ENCODE measurements around the gene ZNF516. TPM values are rescaled to one million over a fixed set of nuclear protein-coding genes. Genes with fewer than 3 reads are reported as not detected.

The ZNF516 gene
- total RNA-seq, 6 experiments from 2014 or later = 10.2 to 16.0 (median 13.7) TPM

DNA sequence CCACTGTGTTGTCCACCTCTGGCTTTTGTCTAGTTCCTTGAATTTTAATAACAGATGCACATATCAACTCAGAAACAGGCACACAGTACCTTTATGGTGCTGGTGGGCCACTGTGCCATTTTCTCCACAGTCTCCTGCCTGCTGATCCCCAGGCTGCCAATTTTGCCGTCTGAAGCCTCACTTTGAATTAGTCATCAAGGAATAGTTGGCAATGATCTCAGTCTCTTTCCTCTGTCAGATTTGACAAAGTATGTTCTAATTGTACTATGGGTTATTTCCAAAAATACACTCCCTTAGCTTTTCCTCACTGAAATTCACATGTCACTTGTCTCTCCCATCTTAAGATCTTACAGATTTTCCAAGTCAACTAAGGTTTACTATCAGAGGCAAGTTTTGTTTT is 140.7 kb downstream of the ZNF516 start:
- Histone ChIP-seq H3K36me3 (peaks cover 0 to 19% (median 0%) of the 10 kb centered on the region in 4 donors), H3K27ac (no peak overlapping the region), H3K27me3 (no peaks in the 10 kb centered on the region), H3K4me3 (no peak overlapping the region), H3K9me3 (peaks cover 0 to 2% (median 0%) of the 10 kb centered on the region in 4 donors), H3K4me1 (peaks cover 0 to under 1% (median 0%) of the 10 kb centered on the region in 4 donors)
- TF ChIP-seq, protein P1, sequence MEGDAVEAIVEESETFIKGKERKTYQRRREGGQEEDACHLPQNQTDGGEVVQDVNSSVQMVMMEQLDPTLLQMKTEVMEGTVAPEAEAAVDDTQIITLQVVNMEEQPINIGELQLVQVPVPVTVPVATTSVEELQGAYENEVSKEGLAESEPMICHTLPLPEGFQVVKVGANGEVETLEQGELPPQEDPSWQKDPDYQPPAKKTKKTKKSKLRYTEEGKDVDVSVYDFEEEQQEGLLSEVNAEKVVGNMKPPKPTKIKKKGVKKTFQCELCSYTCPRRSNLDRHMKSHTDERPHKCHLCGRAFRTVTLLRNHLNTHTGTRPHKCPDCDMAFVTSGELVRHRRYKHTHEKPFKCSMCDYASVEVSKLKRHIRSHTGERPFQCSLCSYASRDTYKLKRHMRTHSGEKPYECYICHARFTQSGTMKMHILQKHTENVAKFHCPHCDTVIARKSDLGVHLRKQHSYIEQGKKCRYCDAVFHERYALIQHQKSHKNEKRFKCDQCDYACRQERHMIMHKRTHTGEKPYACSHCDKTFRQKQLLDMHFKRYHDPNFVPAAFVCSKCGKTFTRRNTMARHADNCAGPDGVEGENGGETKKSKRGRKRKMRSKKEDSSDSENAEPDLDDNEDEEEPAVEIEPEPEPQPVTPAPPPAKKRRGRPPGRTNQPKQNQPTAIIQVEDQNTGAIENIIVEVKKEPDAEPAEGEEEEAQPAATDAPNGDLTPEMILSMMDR (IDR thresholded peaks at IDR 0.05) = no peak
- TF ChIP-seq POLR2A (IDR thresholded peaks at IDR 0.05) = no peak
- DNase-seq (no peak), ATAC-seq (peak in 1 of 4 donors; percentile 13)
- WGBS (ENCODE audit: insufficient coverage, low coverage, low lambda C conversion rate, missing lambda C conversion rate) = 16% methylated on average over 1 of the region's 1 CpG
- intact Hi-C loops (cut with DNase I) = no loop called here

DNA sequence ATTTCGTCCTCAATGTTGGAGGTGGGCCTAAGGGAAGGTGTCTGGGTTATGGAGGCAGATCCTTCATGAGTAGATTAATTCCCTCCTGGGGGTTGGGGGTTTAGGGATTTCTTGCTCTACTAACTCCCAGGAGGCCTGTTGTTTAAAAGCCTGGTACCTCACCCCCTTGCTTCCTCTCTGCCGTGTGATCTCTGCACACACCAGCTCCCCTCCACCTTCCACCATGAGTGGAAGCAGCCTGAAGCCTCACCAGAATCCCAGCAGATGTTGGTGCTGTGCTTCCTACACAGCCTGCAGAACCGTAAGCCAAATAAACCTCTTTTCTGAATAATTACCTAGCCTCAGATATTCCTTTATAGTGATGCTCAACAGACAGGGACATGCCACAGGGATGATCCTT is 141.5 kb downstream of the ZNF516 start:
- Histone ChIP-seq H3K27me3 (no peaks in the 10 kb centered on the region), H3K9me3 (peaks cover 0 to 2% (median 0%) of the 10 kb centered on the region in 4 donors), H3K4me3 (no peak overlapping the region), H3K27ac (no peak overlapping the region), H3K36me3 (peaks cover 0 to 11% (median 0%) of the 10 kb centered on the region in 4 donors), H3K4me1 (peaks cover 0 to 9% (median 0%) of the 10 kb centered on the region in 4 donors)
- TF ChIP-seq, protein P1 (IDR thresholded peaks at IDR 0.05) = no peak
- no peak for TF ChIP-seq POLR2A (IDR thresholded peaks at IDR 0.05)
- WGBS (ENCODE audit: insufficient coverage, low coverage, low lambda C conversion rate, missing lambda C conversion rate) = 90% methylated on average over 2 of the region's 3 CpGs
- intact Hi-C loops (cut with DNase I) = no loop called here
- ATAC-seq (no peak), DNase-seq (no peak)

DNA sequence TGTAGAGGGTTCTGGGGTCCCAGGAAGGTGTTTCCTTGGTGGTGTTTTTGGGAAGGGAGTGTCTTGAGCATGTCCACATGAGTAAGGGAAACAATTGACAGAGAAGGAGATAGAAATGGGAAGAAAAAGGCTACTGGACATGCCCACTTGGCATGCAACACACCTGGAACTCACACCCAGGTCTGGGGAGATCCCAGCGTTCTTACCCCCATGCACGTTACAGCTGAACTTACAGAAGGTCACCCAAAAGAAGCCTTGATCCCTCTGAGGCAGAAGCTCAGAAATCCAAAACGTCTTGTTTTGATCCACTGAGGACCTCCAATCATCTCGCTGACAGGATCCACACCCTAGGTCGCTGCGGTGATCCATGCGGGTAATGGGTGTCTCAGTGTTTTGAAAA is 142.0 kb downstream of the ZNF516 start:
- no peak for DNase-seq
- Histone ChIP-seq H3K36me3 (peaks cover 0 to 7% (median 0%) of the 10 kb centered on the region in 4 donors), H3K4me3 (no peak overlapping the region), H3K27me3 (no peaks in the 10 kb centered on the region), H3K27ac (no peak overlapping the region), H3K4me1 (peaks cover 0 to 13% (median 1%) of the 10 kb centered on the region in 4 donors), H3K9me3 (peaks cover 0 to 2% (median 0%) of the 10 kb centered on the region in 4 donors)
- TF ChIP-seq POLR2A (IDR thresholded peaks at IDR 0.05) = no peak
- TF ChIP-seq, protein P1 (IDR thresholded peaks at IDR 0.05) = no peak
- no peak for ATAC-seq
- 96% methylated on average over 5 of the region's 7 CpGs for WGBS (ENCODE audit: insufficient coverage, low coverage, low lambda C conversion rate, missing lambda C conversion rate)
- intact Hi-C loops (cut with DNase I) = no loop called here

DNA sequence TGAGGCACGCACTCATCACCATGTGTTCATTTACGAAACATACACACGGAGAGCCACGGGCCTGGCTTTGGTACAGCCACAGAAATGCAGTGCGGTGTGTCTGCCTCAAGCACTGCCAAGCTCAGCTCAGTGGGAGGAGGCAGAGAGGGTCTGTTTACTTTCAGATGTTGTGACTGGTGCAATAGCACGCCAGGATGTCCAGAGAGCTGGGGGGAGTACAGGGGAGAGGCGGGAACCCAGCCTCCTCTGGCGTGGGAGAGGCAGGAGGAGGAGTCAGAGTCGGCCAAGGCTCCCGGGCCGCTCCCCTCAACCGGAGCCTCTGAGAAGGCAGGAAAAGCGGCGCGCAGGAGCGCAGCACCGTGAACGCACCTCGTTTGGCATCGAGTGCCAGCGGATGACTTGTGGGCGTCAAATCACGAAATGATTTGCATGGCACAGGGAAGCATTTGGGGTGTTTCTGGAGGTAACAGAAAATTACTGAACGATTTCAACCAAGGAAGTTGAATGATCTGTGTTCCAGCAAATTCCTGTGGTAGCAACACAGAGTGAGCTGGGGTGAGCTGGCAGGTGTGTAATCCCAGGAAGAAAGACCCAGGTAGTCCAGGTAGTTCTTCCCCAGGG is 143.0 kb downstream of the ZNF516 start:
- Histone ChIP-seq H3K4me1 (peaks cover 0 to 16% (median 2%) of the 10 kb centered on the region in 4 donors), H3K27ac (no peak overlapping the region), H3K4me3 (no peak overlapping the region), H3K27me3 (no peaks in the 10 kb centered on the region), H3K9me3 (peaks cover 0 to 2% (median 0%) of the 10 kb centered on the region in 4 donors), H3K36me3 (no peaks in the 10 kb centered on the region)
- intact Hi-C loops (cut with DNase I) = no loop called here
- WGBS (ENCODE audit: insufficient coverage, low coverage, low lambda C conversion rate, missing lambda C conversion rate) = 59% methylated on average over 18 of the region's 24 CpGs
- TF ChIP-seq POLR2A (IDR thresholded peaks at IDR 0.05) = no peak
- TF ChIP-seq, protein P1 (IDR thresholded peaks at IDR 0.05) = no peak
- ATAC-seq = peak; percentile 29 to 61 (median 46)
- no peak for DNase-seq
